C4-2B (cell line): ENCODE results near the gene FANCF.

Source experiments
- H3K27ac ChIP-seq: fragments of 450-650 bp; 2 replicates; pipeline ENCODE4 v1.5.1; 2017
- ZFX ChIP-seq: fragments of 450-650 bp; IDR thresholded peaks from 2 replicates; pipeline ENCODE4 v1.6.1; 2017
- TF ChIP-seq, protein P1 (sequence below): fragments of 450-650 bp; conservative IDR thresholded peaks from 2 replicates; pipeline ENCODE4 v1.5.1; 2017; ENCODE audit warnings: mild to moderate bottlenecking

Gene FANCF

DNA sequence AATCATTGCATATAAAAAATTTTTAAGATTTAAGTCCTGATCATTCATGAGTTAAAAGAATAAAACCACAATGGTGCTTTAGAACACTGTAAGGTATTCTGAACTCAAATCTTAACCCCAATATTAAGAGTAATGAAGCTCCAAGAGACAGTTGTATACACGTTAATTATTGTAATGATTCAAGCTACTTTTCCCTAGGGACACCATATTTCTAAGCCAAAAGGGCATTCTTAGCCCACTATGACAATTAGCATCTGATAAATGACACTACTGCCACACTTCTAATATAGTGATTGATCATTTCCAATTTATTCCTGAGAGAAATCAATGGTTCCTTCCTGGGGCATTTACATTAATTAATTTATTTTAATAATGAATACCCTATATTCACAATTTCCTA, 21.7 kb downstream of the FANCF start:
- TF ChIP-seq, protein P1, sequence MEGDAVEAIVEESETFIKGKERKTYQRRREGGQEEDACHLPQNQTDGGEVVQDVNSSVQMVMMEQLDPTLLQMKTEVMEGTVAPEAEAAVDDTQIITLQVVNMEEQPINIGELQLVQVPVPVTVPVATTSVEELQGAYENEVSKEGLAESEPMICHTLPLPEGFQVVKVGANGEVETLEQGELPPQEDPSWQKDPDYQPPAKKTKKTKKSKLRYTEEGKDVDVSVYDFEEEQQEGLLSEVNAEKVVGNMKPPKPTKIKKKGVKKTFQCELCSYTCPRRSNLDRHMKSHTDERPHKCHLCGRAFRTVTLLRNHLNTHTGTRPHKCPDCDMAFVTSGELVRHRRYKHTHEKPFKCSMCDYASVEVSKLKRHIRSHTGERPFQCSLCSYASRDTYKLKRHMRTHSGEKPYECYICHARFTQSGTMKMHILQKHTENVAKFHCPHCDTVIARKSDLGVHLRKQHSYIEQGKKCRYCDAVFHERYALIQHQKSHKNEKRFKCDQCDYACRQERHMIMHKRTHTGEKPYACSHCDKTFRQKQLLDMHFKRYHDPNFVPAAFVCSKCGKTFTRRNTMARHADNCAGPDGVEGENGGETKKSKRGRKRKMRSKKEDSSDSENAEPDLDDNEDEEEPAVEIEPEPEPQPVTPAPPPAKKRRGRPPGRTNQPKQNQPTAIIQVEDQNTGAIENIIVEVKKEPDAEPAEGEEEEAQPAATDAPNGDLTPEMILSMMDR, result no peak
- no peak for TF ChIP-seq ZFX
- no peak overlapping the region for H3K27ac ChIP-seq

DNA sequence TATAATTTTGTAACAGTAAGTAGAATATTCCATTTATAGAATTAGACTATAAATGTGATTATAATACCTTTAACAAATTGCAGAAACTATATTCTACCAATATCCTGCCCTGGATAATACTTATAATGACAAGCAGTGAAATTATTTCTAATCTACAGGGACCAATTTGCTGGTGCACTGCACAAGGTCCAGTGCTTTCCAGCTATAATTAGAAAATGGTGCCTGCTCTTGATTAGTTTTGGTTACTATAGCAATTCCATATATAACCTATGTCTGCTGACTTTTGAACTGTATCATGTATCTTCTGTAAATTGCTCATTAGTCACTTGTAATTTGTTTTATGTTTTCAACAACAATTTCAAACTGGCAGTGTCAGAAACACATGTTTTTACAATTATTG, 23.1 kb downstream of the FANCF start:
- H3K27ac ChIP-seq, result no peak overlapping the region
- TF ChIP-seq, protein P1, result no peak
- no peak for TF ChIP-seq ZFX

DNA sequence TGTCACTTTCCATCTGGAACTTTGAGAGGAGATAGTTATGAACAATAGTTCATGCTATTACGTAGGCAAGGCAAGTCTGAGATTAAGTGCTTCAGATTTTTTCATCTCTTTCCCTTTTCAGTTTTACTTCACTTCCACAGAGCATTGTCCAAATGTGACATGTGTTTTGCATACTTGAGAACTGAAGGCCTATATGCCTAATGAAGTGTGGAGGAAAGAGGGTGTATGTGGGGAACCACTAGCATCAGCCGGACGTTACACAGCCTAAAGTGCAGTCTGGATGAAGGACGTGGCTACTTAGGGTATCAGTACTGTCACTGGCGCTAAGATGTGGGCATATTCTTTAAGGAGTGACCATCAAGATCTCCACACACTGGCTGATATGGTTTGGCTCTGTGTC, 26.2 kb downstream of the FANCF start:
- TF ChIP-seq, protein P1, result no peak
- no peak for TF ChIP-seq ZFX
- no peak overlapping the region for H3K27ac ChIP-seq

DNA sequence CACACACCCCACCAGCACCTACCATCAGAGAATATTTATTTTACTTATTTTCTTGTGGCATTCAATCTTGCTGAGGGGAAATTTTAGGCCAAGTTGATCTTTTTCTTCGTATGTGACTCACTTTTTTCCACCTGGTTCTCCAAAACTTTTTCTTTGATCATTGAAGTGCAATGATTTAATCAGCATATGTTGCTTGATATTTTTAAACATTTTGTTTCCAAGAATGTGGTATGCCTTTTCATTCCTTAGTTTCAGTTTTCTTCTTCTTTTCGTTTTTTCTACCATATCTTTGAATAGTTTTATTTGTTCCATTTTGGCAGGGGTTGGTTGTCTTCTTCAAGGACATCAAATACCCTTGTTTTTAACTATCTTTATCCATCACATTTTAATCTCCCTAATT, 28.6 kb downstream of the FANCF start:
- TF ChIP-seq, protein P1, result no peak
- TF ChIP-seq ZFX, result no peak

DNA sequence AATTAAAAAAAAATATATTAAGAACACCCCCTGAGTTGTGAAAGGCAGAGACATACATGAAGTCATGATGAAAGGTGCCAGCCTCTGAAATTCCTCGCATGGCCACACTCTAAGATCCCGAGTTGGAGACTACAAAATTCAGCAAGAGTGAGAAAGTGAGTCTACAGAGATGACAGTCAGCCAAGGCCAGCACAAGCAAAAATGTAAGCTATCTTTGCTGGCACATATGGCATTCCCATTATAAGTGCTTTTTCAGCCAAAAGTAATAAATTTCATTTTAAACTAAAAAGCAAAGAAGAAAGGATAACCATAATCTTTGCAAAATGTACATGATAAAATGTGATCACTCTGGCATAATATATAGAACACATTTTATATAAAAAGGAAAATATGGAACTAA, 40.6 kb downstream of the FANCF start:
- TF ChIP-seq, protein P1, result no peak
- TF ChIP-seq ZFX, result no peak
- no peak overlapping the region for H3K27ac ChIP-seq

More for the DNA sequence above, 28.6 kb downstream of the FANCF start:
- H3K27ac ChIP-seq, result no peak overlapping the region

DNA sequence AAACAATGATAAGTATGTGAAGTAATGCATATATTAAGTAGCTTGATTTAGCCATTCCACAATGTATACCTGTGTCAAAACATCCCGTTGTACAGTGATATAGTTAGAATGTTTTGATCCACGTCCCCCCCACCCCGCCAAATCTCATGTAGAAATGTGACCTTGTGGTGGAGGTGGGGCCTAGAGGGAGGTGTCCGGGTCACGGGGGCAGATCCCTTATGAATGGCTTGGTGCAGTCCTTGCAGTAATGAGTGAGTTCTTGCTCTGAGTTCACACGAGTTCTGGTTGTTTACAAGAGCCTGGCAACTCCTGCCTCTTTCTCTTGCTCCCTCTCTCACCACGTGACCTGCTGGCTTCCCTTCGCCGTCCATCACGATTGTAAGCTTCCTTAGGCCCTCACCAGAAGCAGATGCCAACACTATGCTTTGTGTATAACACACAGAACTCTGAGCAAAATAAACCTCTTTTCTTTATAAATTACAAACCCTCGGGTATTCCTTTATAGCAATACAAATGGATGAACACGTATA, 41.6 kb downstream of the FANCF start:
- H3K27ac ChIP-seq, result no peak overlapping the region
- TF ChIP-seq, protein P1, result no peak
- TF ChIP-seq ZFX, result no peak

DNA sequence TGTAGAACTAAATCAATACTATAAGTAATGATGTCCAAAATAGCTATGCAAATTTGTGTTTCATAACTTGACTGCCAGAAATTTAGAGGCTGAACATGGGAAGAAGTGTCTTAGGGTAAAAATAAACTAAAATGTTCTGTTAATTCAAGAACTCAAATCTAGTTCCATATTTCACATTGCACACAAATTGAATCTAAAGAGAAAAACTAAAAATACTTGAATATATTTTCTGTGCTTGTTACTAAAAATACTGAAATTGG, 43.5 kb downstream of the FANCF start:
- no peak for TF ChIP-seq ZFX
- TF ChIP-seq, protein P1, result no peak
- H3K27ac ChIP-seq, result no peak overlapping the region
